Epidermal melanocyte (primary cell): Measurements from ENCODE around the gene MMP27.
"Not testable (repeated sequence)": the region's sequence is repeated elsewhere in the genome, so short reads cannot be mapped to it uniquely, and the experiment has no call there.

Experiments used
- DNase-seq: peaks from one replicate; pipeline ENCODE4 v3.0.0; 2011; ENCODE audit warnings: low spot score; ENCODE audit not compliant: insufficient read length

The MMP27 gene, protein sequence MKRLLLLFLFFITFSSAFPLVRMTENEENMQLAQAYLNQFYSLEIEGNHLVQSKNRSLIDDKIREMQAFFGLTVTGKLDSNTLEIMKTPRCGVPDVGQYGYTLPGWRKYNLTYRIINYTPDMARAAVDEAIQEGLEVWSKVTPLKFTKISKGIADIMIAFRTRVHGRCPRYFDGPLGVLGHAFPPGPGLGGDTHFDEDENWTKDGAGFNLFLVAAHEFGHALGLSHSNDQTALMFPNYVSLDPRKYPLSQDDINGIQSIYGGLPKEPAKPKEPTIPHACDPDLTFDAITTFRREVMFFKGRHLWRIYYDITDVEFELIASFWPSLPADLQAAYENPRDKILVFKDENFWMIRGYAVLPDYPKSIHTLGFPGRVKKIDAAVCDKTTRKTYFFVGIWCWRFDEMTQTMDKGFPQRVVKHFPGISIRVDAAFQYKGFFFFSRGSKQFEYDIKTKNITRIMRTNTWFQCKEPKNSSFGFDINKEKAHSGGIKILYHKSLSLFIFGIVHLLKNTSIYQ

GRCh38 chr11:102705626-102706025, at the start of gene MMP27:
TSS of gene MMP27 (minus strand) at chr11:102705769. CDS start at chr11:102705714, 55 bp downstream.
- no peak for DNase-seq

DNA sequence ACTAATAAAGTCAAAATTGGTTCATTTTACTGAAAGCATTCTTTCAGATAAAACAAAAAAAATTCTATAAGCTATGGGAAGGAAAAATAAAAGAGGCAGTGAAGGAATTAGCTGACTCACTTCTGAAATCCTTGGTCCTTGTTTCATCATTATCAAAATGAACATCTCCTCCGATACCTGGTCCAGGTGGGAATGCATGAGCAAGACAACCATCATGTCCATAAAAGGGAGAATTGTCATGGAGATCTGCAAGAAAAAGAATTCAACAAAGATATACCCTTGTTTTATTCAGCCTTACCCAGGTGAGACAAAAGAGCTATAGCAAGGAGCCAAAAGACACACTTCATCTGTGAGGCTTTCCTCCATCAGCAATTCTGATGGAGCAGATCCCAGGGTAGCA, 47.7 kb upstream of the MMP27 start:
- DNase-seq, result no peak

GRCh38 chr11:102751673-102752072, 46.1 kb upstream of the MMP27 start:
- DNase-seq, result no peak

- DNase-seq, result no peak
Measured at GRCh38 chr11:102749101-102749722, 43.6 kb upstream of the MMP27 start.

- DNase-seq, result not testable (repeated sequence)
Measured at GRCh38 chr11:102746746-102747578, 41.4 kb upstream of the MMP27 start.

- no peak for DNase-seq
Measured at GRCh38 chr11:102734650-102735049, 29.1 kb upstream of the MMP27 start.

DNA sequence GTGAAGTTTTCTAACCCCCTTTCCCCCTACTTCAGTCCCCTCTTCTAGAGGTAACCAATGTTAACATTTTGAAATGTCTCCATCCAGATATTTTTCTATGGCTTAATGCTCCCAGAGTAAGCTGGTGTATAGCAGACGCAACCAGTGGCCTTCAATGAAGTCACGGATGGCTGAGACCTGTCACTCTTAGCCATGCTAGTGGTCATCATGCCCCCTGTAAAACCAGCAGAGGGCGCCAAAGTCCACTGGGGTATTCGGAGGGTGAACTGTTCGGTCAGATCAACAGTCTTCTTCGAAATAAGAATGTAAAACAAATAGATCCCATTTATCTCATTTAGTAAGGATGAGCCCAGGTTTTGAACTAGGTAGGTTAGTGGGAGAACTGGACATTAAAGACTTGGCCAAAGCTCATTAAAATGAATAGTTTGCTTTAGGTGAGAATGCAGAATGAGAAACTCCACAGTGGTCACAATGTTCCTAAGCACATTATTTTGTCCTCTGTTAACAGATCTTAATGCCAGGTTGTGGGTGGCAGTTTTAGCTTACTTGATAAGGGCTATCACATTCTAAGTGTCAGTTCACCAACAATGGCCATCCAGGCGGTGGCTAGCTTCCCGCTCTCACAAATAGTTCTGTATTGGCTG, 27.8 kb upstream of the MMP27 start:
- DNase-seq, result no peak

- DNase-seq, result not testable (repeated sequence)
Measured at GRCh38 chr11:102730944-102731343, 25.4 kb upstream of the MMP27 start.

- no peak for DNase-seq
Measured at GRCh38 chr11:102729849-102730815, 24.6 kb upstream of the MMP27 start.

DNA sequence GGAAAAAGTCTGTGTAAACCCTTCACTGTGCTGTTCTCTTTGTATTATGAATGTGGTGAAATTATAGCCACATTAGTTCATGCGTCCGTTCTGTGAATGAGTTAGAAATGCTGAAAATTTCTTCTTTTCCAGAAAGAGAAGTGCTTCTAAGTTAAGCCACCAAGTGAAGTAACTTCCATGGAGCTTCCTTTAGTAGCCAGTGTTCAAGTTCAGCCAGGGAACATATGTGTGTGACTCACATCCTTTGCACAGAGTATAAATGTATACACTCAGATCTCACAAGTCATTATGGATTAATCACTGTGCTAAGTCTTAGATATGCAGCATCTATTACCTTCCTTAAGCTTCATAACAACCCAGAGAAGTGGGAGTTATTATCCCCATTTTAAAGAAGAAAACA, 22.3 kb upstream of the MMP27 start:
- no peak for DNase-seq

DNA sequence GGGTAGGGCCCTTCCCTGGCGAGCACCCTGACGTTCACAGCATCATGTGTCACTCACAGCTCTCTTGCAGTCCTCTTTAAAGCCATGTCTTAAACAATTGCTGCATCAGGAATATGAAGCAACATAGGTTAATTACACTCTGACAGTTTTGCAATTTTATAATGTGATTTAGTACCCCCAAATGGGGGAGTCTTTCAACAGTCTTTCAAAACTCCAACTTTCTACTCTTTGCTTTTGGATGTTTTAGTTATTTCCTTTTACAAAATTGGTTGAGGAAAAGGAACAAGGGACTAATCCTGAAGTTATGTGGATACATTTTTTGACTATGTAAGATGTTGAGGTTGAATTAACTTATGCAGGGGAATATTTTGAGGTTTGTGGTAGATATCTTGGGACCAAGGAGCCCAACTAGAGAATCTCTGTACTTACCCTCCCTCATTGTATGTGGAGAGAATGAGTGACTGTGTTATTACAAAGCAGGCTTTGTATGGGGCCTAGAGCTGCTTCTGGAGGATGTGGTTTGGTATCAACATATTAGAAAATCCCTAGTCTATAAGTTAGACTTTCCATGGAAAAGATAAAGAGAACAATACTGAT, 19.4 kb upstream of the MMP27 start, which contains the start of gene MMP8:
MMP8 (minus strand) TSS at position 51 of the 597 bp plus-strand sequence. CDS start 99 bp downstream, outside the sequence.
- DNase-seq, result peak; percentile 32

DNA sequence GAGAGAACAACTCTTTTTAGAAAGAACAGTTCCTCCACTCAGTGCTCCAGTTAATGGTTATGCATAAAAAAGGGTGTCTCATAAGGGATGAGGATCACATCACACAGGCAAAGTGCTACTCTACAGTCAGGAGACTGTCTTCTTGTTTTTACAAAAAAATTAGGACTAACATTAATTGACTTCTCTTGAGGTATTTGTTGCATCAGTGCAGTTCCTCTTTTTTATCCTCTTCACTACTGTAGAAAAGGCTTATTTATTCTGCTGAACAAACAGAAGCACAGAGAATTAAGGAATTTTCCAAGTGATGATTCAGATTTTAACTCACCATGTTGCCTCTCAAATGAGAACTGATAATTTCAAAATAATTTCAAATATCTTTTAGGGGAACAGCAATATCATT, 17.3 kb upstream of the MMP27 start:
- no peak for DNase-seq

DNA sequence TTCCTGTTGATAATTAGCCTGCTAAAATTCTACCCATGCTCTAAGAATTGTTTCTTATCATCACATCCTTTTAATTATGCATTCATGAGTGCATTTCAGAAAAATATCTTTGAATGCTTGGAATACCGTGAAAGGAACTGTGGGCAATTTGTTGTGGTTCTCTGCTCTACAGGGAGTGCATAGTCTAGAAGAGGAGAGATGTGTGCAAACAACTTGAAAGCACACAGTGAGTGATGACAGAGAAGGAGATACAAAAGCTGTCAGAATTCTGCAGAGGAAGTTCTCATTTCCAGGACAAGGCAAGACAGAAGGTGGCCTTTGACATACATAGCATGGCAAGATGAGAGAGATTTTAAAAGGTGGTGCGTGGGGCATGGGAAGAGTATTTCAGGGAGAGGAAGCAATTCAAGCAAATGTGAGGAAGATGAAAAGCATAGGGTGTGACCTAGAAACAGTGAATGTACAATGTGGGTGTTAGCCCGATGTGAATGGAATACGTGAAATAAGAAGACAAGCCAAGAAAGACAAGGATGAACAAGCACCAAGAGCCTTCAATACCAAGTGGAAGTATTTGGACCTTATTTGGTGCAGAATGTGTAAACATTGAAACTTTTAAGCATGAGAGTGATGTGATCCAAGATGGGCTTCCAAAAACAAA, 14.2 kb upstream of the MMP27 start:
- DNase-seq, result no peak

DNA sequence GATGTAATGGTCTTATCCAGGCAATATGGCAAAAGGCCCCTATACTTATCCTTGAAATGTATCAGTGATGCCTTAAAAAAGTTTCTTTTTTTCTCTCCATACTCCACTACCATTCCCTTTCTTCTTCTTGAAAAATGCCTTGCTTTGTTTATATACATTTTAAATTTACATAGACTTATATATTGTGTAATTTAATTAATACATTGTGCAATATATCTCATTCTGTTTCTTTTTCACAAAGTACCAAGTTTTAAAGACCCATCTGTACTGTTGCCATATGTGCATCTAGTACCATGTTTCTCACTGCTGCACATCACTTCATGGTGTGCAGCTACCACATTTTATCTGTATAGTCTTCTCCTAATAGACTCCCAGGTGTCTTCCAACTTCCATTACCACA, 11.7 kb upstream of the MMP27 start:
- DNase-seq, result no peak

DNA sequence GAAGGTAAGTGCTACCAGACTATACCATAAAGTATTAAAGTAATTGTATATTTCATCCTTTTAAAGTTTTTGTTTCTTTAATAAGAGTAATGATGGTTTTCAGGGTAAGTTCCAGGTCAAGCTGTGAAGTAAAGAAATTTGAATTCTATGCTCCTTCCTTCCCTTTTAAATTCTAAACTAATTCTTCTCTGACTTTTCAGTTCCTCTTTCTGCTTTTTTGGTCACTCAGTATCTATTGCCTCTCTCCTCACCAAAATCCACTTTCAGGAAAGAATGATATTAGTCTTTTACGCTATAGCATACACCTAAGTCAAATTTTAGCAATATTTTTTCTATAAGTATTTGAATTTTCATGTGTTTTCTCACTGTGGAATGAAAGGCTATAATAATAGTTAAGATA, 11.0 kb upstream of the MMP27 start:
- DNase-seq, result no peak

GRCh38 chr11:102712137-102712536, 6.6 kb upstream of the MMP27 start:
- no peak for DNase-seq

DNA sequence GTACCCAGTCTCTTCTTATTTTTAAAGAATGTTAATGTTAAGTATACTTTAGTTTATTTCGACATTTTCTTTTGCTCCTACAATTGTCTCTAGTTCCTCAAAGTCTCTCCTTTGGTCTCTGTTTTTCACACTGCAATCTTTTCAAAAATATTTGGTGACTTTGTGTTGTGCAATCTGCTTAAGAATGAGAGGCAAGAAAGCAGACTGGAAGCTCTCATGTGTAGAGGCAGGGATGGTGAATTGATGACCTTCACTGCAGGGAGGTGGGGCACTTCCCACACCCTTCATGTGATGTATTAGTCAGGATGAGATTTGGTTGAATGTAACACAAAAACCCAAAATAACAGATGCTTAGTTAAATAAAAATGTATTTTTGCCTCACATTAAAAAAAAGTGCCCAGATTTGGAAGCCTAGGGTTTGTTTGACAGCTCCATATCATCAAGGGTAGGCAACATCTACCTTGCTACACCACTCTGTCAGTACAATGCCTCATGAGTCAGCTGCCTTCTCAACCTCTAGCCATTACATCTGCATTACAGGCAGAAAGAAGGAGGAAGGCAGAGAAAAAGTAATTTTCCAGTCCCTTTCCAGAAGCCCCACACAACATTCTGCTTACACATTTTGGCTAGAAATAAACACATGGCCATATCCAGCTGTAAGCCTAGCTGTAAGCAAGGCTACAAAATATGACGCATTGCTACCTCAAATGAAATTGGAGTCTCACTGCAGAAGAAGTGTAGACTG, 3.8 kb upstream of the MMP27 start:
- no peak for DNase-seq

DNA sequence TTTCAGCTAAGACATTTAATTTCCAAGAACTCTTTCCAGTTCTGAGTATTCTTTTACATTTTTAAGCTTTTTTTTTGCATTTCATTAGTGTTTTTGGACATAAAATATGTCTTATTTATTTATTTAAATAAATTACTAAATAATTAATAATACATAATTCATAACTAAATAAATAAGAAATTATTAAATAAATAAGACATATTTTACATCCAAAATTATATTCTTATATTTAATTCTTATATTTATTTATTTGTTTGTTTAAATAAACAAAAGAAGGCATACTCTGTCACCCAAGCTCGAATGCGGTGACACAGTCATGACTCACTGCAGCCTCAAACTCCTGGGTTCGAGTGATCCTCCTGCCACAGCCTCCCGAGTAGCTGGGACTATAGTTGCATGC, 3.1 kb upstream of the MMP27 start:
- DNase-seq, result no peak
